Stimulated activated CD8-positive, alpha-beta memory T cell treated with anti-CD3 and anti-CD28 coated beads, Interleukin-2, amount 100 ng/mL, for 1 hour (primary cell): Measurements from ENCODE around the gene HSD17B14.
A peak's percentile ranks its signal among the peaks of the same experiment; 100 is the strongest.

ENCODE experiments used
- DNase-seq, 2 donors: peaks; one replicate each; pipeline ENCODE4 v3.0.0-alpha.2; 2020; ENCODE audit warnings: low read depth in 2 of 2

Gene HSD17B14

GRCh38 chr19:48830088-48830487, 6.2 kb downstream of the HSD17B14 start:
- no peak for DNase-seq

GRCh38 chr19:48826606-48827020, 9.7 kb downstream of the HSD17B14 start:
- no peak for DNase-seq

DNA sequence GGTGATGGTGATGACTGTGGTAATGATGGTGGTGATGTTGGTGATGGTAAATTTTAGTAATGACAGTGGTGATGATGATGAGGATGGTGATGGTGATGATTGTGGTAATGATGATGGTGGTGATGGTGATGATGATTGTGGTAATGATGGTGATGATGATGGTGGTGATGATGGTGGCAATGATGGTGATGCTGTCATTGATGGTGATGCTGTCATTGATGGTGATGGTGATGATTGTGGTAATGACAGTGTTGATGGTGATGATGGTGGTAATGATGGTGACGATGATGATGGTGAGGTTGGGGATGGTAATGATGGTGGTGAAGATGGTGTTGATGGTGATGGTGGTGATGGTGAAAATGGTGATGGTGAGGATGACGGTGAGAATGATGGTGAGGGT, 13.8 kb downstream of the HSD17B14 start:
- DNase-seq = no peak

DNA sequence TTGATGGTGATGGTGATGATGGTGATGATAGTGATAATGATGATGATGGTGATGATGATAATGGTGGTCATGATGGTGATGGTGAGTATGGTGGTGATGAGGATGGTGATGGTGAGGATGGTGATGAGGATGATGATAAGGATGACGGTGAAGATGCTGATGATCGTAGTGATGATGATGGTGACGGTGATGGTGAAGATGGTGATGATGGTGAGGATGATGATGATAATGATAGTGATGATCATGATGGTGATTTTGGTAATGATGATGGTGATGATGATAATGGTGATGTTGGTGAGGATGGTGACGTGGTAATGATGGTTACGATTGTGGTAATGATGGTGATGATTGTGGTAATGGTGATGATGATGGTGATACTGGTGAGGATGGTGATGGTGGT, 14.7 kb downstream of the HSD17B14 start:
- DNase-seq = no peak

GRCh38 chr19:48819366-48819816, 16.9 kb downstream of the HSD17B14 start:
- no peak for DNase-seq

- DNase-seq = no peak
Measured at GRCh38 chr19:48818234-48818820, 18.0 kb downstream of the HSD17B14 start.

- no peak for DNase-seq
Measured at GRCh38 chr19:48817585-48818124, 18.6 kb downstream of the HSD17B14 start.

DNA sequence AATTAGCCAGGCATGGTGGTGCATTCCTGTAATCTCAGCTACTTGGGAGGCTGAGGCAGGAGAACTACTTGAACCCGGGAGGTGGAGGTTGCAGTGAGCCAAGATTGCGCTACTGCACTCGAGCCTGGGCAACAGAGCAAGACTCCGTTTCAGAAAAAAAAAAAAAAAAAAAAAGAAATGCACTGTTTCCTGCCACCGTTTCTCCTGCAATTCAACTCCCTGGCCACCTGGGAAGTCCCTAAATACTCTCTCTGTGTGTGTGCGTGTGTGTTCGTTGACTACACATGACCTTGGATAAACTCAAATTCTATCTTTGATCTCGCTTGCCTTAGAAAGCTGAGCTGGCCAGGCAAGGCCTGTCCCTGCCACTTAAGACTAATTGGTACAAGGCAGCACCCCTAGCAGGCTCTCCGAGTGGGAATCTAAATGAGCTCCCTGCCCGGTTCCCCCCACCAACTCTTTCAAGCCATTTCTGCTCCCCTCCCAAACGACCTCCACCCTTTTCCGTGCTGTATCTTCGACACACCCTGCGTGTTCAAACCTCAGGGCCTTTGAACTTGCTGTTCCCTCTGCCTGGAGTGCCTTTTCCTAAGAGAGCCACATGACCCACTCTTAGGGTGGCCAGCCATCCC, 20.3 kb downstream of the HSD17B14 start:
- no peak for DNase-seq

DNA sequence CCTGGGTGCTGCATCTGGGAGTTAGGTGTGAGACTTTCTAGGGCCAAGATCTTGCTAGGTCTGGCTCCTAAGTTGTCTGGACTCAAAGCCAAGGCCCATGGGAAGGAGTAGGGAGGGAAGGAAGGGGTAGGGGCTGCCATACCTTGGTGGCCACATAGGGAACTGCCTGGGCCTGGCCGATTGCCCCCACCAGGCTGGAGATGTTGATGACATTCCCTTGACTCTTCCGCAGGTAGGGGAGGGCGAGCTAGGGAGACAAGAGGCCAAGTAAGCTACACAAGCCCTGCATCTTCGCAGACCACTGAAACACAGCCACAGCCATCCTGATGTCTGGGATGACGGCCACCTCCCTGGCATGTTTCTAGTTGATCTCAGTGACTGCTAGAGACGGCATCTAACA, 21.4 kb downstream of the HSD17B14 start:
- DNase-seq = no peak

DNA sequence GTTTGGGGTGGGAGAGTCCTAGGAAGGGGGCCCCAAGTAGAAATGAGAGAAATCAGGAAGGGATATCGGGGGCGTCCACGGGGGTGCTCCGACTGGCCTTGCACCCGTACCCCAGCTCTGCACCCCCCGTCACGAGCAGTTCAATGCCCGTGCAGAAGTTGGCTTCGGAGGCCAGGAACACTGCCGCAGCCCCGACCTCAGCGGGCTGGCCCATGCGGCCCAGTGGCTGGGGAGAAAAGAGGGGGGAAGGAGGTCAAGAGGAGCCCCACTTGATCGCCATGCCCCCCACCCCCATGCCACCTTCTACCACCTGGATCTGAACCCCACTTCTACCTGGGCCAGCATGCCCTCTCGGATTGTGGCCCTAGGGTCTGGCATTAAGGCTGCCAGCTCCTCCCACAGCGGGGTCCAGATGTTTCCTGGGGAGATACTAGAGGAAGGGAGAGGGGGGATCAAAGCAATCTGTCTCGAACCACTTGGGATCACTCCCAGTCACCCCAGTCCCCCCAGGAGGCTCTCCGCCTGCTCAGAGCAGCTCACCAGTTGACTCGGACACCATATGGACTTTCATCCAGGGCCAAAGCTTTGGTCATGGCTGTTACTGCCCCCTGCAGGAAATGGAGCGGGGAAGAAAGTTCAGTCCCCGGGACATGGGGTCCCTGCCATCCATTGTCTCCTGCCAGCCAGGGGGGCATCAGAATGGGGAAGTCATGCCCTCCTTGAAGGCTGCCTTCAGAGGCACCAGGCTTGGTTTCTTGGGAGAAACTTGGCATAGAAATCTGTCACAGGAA, 23.0 kb downstream of the HSD17B14 start:
- DNase-seq = no peak

DNA sequence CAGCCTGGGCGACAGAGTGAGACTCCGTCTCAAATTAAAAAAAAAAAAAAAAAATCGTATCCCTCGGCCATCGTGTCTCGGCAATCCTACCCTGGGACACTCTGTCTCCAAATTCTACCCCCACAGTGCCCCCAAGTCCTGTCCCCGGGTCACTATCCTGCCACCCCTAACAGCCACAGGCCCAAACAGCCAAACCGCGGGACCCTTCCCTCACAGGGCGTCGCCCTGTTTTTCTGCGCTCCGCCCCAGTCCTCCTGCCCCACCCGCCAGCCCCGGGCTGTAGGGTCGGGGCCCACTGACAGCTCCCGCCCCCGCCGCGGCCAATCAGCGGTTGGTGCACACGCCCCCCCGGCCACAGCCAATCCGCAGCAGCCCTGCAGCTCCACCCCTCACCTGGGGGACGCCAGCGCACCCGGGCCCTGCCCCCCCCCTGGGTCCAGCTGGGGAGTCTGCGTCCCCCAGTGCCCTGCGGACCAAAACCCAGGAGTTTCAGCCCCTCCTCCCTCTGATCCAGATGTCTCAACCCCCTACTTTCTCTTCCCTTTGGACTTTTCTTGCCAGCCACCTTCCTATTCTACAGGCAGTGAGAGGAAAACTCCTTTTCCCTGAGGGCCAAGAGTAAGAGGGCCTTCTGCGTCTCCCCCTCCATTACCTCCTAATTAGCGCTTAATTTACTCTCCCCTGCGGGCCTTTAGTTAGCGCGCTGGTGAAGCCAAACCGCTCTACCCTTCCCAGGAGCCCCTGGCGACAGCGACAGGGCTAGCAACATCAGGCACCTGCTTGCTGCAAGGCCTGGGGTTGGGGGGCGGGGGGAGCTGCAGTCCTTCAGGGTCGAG, 24.0 kb downstream of the HSD17B14 start:
- peak; percentile 20 to 38 for DNase-seq

DNA sequence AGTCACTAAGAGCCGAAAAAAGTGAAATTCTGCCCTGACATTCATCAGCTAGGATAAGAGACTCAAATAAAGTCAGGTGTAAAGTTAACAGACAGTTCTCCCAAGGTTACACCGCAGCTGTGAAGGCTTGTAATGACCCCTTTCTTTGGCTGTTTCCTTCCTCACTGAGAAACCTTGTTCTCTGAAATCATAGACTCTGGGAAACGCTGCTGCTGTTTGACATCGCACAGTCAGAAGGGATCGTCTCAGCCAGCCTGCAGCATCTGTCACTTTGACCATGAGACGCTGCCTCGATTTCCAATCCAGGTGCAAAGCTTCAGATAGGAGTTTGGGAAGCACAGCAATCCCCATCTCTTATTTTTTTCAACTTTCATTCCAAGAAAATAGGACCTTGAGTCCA, 26.1 kb downstream of the HSD17B14 start:
- DNase-seq = no peak

GRCh38 chr19:48807590-48808308, 28.5 kb downstream of the HSD17B14 start:
- no peak for DNase-seq

- DNase-seq = no peak
Measured at GRCh38 chr19:48806818-48807589, 29.3 kb downstream of the HSD17B14 start.

DNA sequence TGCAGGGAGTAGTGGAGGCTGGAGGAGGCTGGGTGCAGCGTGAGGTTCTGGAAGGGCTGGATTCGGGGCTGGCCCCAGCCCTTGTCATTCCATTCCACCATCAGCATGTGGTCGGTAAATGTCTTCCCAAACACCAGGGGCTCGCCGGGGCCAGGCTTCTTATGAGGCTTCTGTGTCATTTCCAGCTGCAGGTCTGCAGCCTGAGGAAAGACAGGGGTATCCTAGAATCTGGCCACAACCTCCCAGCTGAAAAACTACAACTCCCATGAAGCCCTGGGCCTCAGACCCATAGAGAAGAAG, 29.8 kb downstream of the HSD17B14 start:
- DNase-seq = no peak

- no peak for DNase-seq
Measured at GRCh38 chr19:48805452-48805851, 30.8 kb downstream of the HSD17B14 start.

DNA sequence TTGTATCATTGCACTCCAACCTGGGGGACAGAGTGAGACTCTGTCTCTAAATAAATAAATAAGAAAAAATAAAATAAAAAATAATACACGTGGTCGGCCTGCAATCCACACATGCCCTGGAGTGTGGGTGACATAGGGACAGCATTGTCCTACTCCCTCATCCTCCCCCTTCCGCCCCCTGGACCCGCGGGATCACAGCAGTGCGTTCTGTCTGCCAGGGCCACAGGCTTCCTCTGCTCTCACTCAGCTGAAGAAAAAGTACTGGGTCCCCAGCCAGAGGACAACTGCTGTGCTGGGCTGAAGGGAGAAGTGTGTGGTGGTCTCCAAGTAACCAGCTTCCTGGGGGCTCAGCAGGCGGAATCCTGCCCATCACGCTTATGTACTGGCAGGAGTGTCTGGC, 31.8 kb downstream of the HSD17B14 start:
- no peak for DNase-seq

DNA sequence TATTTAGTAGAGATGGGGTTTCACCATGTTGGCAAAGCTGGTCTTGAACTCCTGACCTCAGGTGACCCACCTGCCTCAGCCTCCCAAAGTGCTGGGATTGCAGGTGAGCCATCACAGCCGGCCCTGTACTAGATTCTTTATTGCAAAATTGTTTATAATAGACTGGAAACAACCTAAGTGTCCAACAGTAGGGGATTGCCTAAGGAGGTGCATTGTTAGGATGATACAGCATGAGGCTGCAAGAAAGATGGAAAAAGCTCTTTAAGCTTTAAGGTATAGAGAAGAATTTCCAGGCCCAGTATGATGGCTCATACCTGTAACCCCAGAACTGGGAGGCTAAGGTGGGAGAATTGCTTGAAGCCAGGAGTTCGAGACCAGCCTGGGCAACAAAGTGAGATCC, 33.7 kb downstream of the HSD17B14 start:
- DNase-seq = no peak

- no peak for DNase-seq
Measured at GRCh38 chr19:48799358-48800300, 36.7 kb downstream of the HSD17B14 start.
